DOHH2 (cell line): ENCODE results near the gene TTC7B.

Source experiments
- H3F3A ChIP-seq: fragments of 200-600 bp; sonication (generic), shearing (Covaris generic); 2 replicates; pipeline ENCODE4 v1.6.0; 2016; ENCODE audit warnings: antibody characterized with exemption, mild to moderate bottlenecking; ENCODE audit not compliant: control insufficient read depth, insufficient read depth
- H3K27ac ChIP-seq: fragments of 200-600 bp; sonication (generic); 2 replicates; pipeline ENCODE4 v1.5.1; 2014; ENCODE audit warnings: low read depth, mild to moderate bottlenecking, low read length, moderate library complexity
- H3K27me3 ChIP-seq: fragments of 200-600 bp; sonication (generic); 2 replicates; pipeline ENCODE4 v1.6.1; 2014; ENCODE audit warnings: mild to moderate bottlenecking, low read length, mixed read lengths; ENCODE audit not compliant: control insufficient read depth
- H3K36me3 ChIP-seq: fragments of 200-600 bp; sonication (generic); 2 replicates; pipeline ENCODE4 v1.6.1; 2014; ENCODE audit warnings: mild to moderate bottlenecking, low read length, moderate library complexity, mixed read lengths; ENCODE audit not compliant: control insufficient read depth
- H3K4me1 ChIP-seq: fragments of 200-600 bp; sonication (generic); 2 replicates; pipeline ENCODE4 v1.6.1; 2014; ENCODE audit warnings: mild to moderate bottlenecking, low read length, mixed read lengths; ENCODE audit not compliant: control insufficient read depth
- H3K4me2 ChIP-seq: fragments of 200-600 bp; sonication (generic); 2 replicates; pipeline ENCODE4 v1.6.0; 2014; ENCODE audit warnings: mild to moderate bottlenecking, low read length, moderate library complexity
- H3K4me3 ChIP-seq: fragments of 200-600 bp; sonication (generic); 2 replicates; pipeline ENCODE4 v1.5.1; 2014; ENCODE audit warnings: mild to moderate bottlenecking, low read length, mixed read lengths
- H3K79me2 ChIP-seq: fragments of 200-600 bp; sonication (generic); 2 replicates; pipeline ENCODE4 v1.6.1; 2014; ENCODE audit warnings: mild to moderate bottlenecking, low read length, mixed read lengths; ENCODE audit not compliant: control insufficient read depth
- H3K9me2 ChIP-seq: fragments of 200-600 bp; sonication (generic); replicated peaks from 2 replicates; pipeline ENCODE4 v1.6.1; 2014; ENCODE audit warnings: mild to moderate bottlenecking, low read length, mixed read lengths; ENCODE audit not compliant: control insufficient read depth
- H3K9me3 ChIP-seq: fragments of 200-600 bp; sonication (generic); 2 replicates; pipeline ENCODE4 v1.6.1; 2014; ENCODE audit warnings: antibody characterized with exemption, low read length, mixed read lengths; ENCODE audit not compliant: control insufficient read depth, insufficient read depth
- H4K20me1 ChIP-seq: fragments of 200-600 bp; sonication (generic); 2 replicates; pipeline ENCODE4 v1.6.0; 2014; ENCODE audit warnings: low read depth, mild to moderate bottlenecking, antibody characterized with exemption, low read length, moderate library complexity; ENCODE audit not compliant: control insufficient read depth, insufficient read depth
- CTCF ChIP-seq: fragments of 200-600 bp; sonication (generic); IDR thresholded peaks from one replicate; pipeline ENCODE4 v1.5.1; 2014; ENCODE audit warnings: antibody characterized with exemption, mild to moderate bottlenecking, low read depth, low read length; ENCODE audit not compliant: poor library complexity, severe bottlenecking
- EZH2phosphoT487 ChIP-seq: fragments of 200-600 bp; sonication (generic); IDR thresholded peaks from 2 replicates; pipeline ENCODE4 v1.6.1; 2017; ENCODE audit warnings: borderline replicate concordance, mild to moderate bottlenecking, antibody characterized with exemption, low read length, moderate library complexity, mixed read lengths

Gene TTC7B

GRCh38 chr14:90489306-90489705, 326.9 kb downstream of the TTC7B start:
- H3K4me3 ChIP-seq = no peak overlapping the region
- no peak overlapping the region for H3K4me2 ChIP-seq
- no peaks in the 10 kb centered on the region for H4K20me1 ChIP-seq
- H3K9me3 ChIP-seq = no peaks in the 10 kb centered on the region
- H3K27me3 ChIP-seq = no peaks in the 10 kb centered on the region
- no peaks in the 10 kb centered on the region for H3K36me3 ChIP-seq
- H3K4me1 ChIP-seq = no peaks in the 10 kb centered on the region
- no peak for TF ChIP-seq EZH2phosphoT487
- TF ChIP-seq CTCF = no peak
- no peaks in the 10 kb centered on the region for H3K79me2 ChIP-seq
- no peak overlapping the region for H3K27ac ChIP-seq
- no peaks in the 10 kb centered on the region for H3K9me2 ChIP-seq
- no peaks in the 10 kb centered on the region for H3F3A ChIP-seq

- Histone ChIP-seq H3K4me2 (no peak overlapping the region), H3K27me3 (no peaks in the 10 kb centered on the region), H3K27ac (no peak overlapping the region), H4K20me1 (no peaks in the 10 kb centered on the region), H3K9me2 (no peaks in the 10 kb centered on the region), H3K79me2 (no peaks in the 10 kb centered on the region), H3K9me3 (no peaks in the 10 kb centered on the region), H3K4me3 (no peak overlapping the region), H3F3A (no peaks in the 10 kb centered on the region), H3K4me1 (no peaks in the 10 kb centered on the region), H3K36me3 (no peaks in the 10 kb centered on the region)
- TF ChIP-seq EZH2phosphoT487 (no peak), CTCF (no peak)
These were observed 328.0 kb downstream of the TTC7B start for GRCh38 chr14:90488256-90488655.

- Histone ChIP-seq H4K20me1 (no peaks in the 10 kb centered on the region), H3K4me1 (no peaks in the 10 kb centered on the region), H3F3A (no peaks in the 10 kb centered on the region), H3K9me3 (no peaks in the 10 kb centered on the region), H3K79me2 (no peaks in the 10 kb centered on the region), H3K36me3 (no peaks in the 10 kb centered on the region), H3K4me3 (no peak overlapping the region), H3K27me3 (no peaks in the 10 kb centered on the region), H3K27ac (no peak overlapping the region), H3K4me2 (no peak overlapping the region), H3K9me2 (no peaks in the 10 kb centered on the region)
- TF ChIP-seq EZH2phosphoT487 (no peak), CTCF (no peak)
These were observed 328.8 kb downstream of the TTC7B start for GRCh38 chr14:90487462-90487861.

GRCh38 chr14:90487031-90487430, 329.2 kb downstream of the TTC7B start:
- Histone ChIP-seq H3K36me3 (no peaks in the 10 kb centered on the region), H3K9me2 (no peaks in the 10 kb centered on the region), H3K79me2 (no peaks in the 10 kb centered on the region), H4K20me1 (no peaks in the 10 kb centered on the region), H3K27me3 (no peaks in the 10 kb centered on the region), H3K4me3 (no peak overlapping the region), H3F3A (no peaks in the 10 kb centered on the region), H3K4me1 (no peaks in the 10 kb centered on the region), H3K4me2 (no peak overlapping the region), H3K27ac (no peak overlapping the region), H3K9me3 (no peaks in the 10 kb centered on the region)
- TF ChIP-seq CTCF (no peak), EZH2phosphoT487 (no peak)
